T-helper 17 cell (primary cell): ENCODE results near the gene SUN5. TPM values are rescaled to one million over a fixed set of nuclear protein-coding genes. Genes with fewer than 3 reads are reported as not detected.
"Not testable (repeated sequence)": the region's sequence is repeated elsewhere in the genome, so short reads cannot be mapped to it uniquely, and the experiment has no call there.

ENCODE experiments used
- ATAC-seq: fragments of 150-1000 bp; cut with Tn5 transposase; 2 replicates; pipeline ENCODE4 v1.10.0; 2021; ENCODE audit warnings: mild to moderate bottlenecking, moderate library complexity
- DNase-seq, 3 donors: peaks; one replicate each; pipeline versions ENCODE4 v3.0.0 to v3.0.0-alpha.2; 2020 to 2021
- H3K9me3 ChIP-seq: one replicate; pipeline ENCODE4 v1.7.0; 2013; ENCODE audit warnings: low read length, mild to moderate bottlenecking; ENCODE audit not compliant: control insufficient read depth, poor library complexity, severe bottlenecking
- H3K27ac Mint-ChIP-seq: one replicate; pipeline ENCODE4 v1.8.0; 2022; ENCODE audit warnings: mild to moderate bottlenecking, moderate library complexity, mixed read lengths
- H3K27me3 Mint-ChIP-seq: one replicate; pipeline ENCODE4 v1.8.0; 2022; ENCODE audit warnings: mixed read lengths
- H3K36me3 Mint-ChIP-seq: one replicate; pipeline ENCODE4 v1.8.0; 2022; ENCODE audit warnings: low read depth, mixed read lengths
- H3K4me1 Mint-ChIP-seq: one replicate; pipeline ENCODE4 v1.8.0; 2022; ENCODE audit warnings: mild to moderate bottlenecking, mixed read lengths
- H3K4me3 Mint-ChIP-seq: one replicate; pipeline ENCODE4 v1.8.0; 2022; ENCODE audit warnings: mild to moderate bottlenecking, moderate library complexity, mixed read lengths
- total RNA-seq, 4 donors: library from RNA in 2 of 4; stranded (reverse) in 2 of 4; gene quantifications; one replicate each; pipeline ENCODE4 v1.2.3 and lab custom pipeline; 2022 to 2026

SUN5 gene
- total RNA-seq, 2 donors from 2014 or later = not detected

DNA sequence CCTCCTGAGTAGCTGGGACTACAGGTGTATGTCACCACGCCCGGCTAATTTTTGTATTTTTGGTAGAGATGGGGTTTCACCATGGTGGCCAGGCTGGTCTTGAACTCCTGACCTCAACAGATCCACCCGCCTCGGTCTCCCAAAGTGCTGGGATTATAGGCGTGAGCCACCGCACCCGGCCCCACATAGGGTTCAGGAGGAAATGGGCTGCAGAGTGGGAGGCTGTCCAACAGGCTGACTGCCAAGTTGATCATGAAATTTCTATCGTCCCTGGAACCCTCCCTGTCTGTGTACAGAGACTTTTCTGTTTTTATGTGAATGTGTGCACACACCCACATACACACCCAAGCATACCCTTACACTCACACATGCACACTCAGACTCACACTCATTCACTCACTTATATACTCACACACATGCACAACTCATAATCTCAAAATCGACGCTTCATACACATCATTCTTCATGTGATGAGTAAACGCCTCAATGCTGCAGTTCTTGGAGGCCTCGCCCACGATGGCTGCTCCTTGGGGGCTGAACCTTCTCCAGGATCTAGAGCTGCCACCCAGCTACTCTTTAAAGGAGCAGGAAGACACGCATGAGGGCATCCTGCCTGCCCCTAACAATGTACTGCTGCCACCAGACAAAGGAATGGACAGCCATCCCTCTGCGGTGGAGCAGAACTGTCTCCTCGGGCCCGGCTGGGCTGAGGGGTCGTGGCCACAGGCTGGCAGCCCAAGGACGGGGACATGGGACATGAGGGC is 35.6 kb downstream of the SUN5 start:
- ATAC-seq (no peak), DNase-seq (no peak)
- no peaks in the 10 kb centered on the region for H3K27me3 Mint-ChIP-seq
- peak overlapping the region; percentile 72 for H3K4me3 Mint-ChIP-seq
- no peak overlapping the region for H3K27ac Mint-ChIP-seq
- H3K4me1 Mint-ChIP-seq = peaks cover 48% of the 10 kb centered on the region
- no peaks in the 10 kb centered on the region for H3K36me3 Mint-ChIP-seq
- H3K9me3 ChIP-seq = no peaks in the 10 kb centered on the region

DNA sequence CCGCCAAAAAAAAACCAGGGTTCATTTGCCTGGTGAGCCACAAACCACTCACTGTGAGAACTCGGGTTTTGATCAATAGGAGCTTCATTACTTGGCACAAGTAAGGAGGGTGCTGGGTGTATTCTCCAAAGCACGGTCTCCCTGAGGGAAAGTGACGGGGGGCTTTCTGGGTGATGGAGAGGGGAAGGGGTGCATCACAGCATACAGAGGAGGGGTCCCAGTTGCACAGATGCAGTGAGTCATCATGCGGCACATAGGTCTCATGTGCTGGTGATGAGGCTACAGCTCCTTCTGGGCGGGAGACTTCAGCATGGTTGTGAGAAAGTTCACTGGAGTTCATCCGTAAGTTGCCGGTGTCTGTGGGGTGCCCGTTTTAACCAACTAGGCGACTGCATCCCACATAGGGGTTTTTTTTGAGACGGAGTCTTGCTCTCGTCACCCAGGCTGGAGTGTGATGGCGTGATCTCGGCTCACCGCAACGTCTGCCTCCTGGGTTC is 36.2 kb downstream of the SUN5 start:
- H3K9me3 ChIP-seq = no peaks in the 10 kb centered on the region
- Mint-ChIP-seq H3K27me3 (no peaks in the 10 kb centered on the region), H3K36me3 (no peaks in the 10 kb centered on the region), H3K4me3 (peak overlapping the region; percentile 72), H3K4me1 (peaks cover 49% of the 10 kb centered on the region), H3K27ac (no peak overlapping the region)
- peak; percentile 53 for ATAC-seq
- DNase-seq = peak; percentile 27 to 69 (median 56)

DNA sequence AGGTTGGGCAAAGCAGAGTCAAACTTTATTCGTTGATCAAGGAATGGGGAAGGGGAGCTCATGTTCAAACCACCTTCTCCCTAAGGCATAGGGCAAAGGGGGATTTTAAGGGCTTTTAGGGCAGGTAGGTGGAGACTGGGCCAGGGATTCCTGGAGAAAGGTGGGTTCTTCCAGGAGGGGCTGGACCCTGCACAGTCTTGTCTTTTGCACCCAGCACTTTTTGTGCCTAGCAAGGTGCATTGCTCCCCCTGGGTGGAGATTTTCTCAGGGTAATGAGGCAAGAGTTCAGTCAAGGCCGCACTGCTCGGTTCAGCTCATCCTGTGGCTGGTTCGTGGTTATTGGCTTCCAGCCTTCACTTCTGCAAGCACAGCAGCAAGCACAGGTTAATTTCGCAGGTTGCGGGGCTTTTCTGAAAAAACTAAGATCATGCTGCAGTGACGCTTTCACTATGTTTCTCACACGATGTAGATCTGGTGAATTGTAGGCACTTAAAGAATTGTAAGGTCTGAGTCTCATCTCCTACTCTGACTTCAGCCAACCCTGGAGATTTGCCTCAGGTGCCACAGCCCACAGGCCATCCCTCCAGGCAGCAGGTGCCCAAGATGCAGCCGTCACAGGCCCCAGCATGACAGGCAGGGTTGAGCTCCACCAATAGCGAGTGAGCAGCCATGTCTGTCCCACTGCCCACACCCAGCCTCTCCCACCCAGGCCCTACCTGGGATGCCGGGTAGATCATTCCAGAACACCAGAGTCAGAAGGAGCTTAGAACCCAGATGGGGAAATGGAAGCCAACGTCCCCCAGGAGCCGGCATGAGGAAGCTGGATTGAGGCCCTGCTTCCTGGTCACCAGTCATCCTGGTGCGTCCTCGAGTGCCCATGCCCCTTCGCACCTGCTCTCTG is 37.1 kb downstream of the SUN5 start:
- Mint-ChIP-seq H3K27ac (no peak overlapping the region), H3K4me1 (peaks cover 55% of the 10 kb centered on the region), H3K36me3 (no peaks in the 10 kb centered on the region), H3K4me3 (peak overlapping the region; percentile 72), H3K27me3 (no peaks in the 10 kb centered on the region)
- H3K9me3 ChIP-seq = no peaks in the 10 kb centered on the region
- DNase-seq = peak in 2 of 3 donors; percentile 55
- ATAC-seq = peak; percentile 65

DNA sequence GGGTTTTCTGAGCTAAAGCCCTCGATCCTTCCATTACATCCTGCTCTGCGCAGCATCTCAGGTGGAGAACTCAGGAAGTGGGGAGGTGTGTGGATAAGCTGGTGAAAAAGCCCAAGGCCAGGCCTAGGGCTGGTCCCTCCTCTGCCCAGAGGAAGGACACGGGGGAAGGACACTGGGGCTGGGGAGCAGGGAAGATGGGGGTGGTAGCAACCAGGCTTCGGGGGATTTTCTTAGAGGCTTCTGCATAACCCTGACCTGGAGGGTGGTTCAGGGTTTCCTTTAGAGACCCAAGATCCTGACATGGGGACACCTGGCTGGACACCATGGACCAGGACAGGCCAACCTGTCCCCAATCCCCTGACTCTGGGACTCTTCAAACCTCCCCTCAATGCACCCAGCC is 37.9 kb downstream of the SUN5 start:
- no peak for DNase-seq
- H3K36me3 Mint-ChIP-seq = no peaks in the 10 kb centered on the region
- H3K27me3 Mint-ChIP-seq = no peaks in the 10 kb centered on the region
- ATAC-seq = no peak
- no peaks in the 10 kb centered on the region for H3K9me3 ChIP-seq
- no peak overlapping the region for H3K27ac Mint-ChIP-seq
- peak overlapping the region; percentile 50 for H3K4me3 Mint-ChIP-seq
- peaks cover 62% of the 10 kb centered on the region for H3K4me1 Mint-ChIP-seq

DNA sequence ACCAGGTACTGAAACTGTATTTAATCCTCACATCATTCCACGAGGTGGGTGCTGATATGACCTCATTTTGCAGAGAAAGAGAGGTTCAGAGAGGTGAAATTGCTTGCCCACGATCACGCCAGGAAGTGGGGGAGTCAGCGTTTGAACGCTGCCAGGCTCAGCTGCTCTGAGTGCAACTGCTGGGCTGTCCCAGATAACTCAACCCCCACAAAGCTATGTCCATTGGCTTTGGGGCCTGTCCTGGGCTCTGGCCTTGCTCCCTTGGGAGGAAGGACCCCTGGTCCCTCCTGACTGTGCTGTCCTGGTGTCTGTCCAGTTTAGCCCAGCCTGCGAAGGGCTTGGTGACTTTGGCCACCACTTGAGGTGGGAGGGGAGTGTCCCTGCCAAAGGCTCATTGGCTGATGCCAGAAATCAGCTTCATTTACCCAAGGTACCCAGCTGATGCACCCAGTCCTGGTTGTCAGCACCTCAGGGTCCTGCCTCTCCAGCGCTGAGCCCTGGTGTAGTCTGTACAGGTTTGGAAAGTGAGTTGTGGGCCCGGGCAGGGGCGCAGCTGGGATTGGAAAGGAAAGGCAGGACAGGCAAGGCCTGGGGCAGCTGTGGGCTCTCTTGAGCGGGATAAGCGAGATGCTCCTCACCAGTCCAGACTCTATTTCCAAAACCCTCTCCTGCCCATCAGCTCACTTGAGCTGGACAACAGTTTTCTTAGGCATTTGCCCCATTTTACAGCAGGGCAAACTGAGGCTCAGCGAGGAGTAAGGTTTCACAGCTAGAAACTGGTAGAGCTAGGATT is 38.5 kb downstream of the SUN5 start:
- no peaks in the 10 kb centered on the region for H3K36me3 Mint-ChIP-seq
- H3K4me1 Mint-ChIP-seq = peaks cover 64% of the 10 kb centered on the region
- no peak overlapping the region for H3K27ac Mint-ChIP-seq
- no peaks in the 10 kb centered on the region for H3K27me3 Mint-ChIP-seq
- H3K4me3 Mint-ChIP-seq = peak overlapping the region; percentile 76
- H3K9me3 ChIP-seq = no peaks in the 10 kb centered on the region
- DNase-seq (peak in 1 of 3 donors; percentile 33), ATAC-seq (peak; percentile 20)

DNA sequence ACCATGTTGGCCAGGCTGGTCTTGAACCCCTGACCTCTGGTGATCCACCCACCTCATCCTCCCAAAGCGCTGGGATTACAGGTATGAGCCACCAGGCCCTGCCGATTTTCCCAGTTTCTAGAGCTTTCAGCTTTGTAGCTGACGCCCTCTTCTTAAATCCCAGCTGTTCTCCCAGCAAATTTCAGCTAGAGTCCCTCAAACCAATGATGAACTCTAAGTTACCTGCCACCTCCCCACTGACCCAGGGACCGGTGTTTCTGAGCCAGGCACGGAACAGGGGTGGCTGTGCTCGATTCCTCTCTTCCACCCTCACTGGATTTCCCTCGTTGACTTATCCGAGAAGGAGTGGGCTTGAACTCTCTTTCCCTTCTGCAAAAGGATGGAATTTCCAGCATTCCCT is 39.1 kb downstream of the SUN5 start:
- no peak for ATAC-seq
- no peak overlapping the region for H3K27ac Mint-ChIP-seq
- H3K27me3 Mint-ChIP-seq = no peaks in the 10 kb centered on the region
- no peaks in the 10 kb centered on the region for H3K36me3 Mint-ChIP-seq
- no peak for DNase-seq
- peaks cover 62% of the 10 kb centered on the region for H3K4me1 Mint-ChIP-seq
- peak overlapping the region; percentile 76 for H3K4me3 Mint-ChIP-seq
- H3K9me3 ChIP-seq = no peaks in the 10 kb centered on the region

DNA sequence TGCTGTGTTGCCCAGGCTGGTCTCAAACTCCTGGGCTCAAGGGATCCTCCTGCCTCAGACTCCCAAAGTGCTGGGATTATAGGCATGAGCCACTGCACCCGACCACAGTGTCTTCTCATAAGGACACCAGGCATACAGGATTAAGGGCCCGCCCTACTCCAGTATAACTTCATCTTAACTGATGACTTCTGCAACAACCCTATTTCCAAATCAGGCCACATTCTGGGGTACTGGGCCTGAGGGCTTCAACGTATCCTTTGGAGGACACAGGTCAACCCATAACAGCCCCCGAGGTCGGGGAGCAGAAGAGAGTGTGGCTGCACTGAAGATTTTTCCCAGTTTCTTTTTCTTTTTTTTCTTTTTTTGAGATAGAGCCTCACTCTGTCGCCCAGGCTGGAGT is 39.7 kb downstream of the SUN5 start:
- ATAC-seq = no peak
- Mint-ChIP-seq H3K4me1 (peaks cover 56% of the 10 kb centered on the region), H3K36me3 (no peaks in the 10 kb centered on the region), H3K4me3 (no peak overlapping the region), H3K27me3 (no peaks in the 10 kb centered on the region), H3K27ac (no peak overlapping the region)
- H3K9me3 ChIP-seq = no peaks in the 10 kb centered on the region
- DNase-seq = no peak

DNA sequence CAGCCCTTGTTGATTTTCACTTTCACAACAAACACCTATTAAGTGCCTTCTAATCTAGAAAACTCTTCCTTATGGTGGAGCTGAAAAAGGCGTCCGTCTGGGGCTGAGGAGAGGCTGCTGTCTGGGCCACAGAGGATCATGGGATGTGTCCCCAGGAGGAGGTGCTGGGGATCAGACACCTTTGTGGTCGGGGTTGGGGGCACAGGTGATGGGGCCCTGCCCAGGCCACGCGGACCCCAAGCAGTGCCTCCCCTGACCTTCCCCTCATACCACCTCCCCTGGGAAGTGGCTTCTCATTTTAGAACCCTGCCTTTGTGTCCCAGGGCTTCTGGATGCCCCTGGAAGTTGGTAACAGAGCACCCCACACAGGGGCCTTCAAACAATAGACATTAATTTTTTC is 41.1 kb downstream of the SUN5 start:
- Mint-ChIP-seq H3K4me3 (no peak overlapping the region), H3K36me3 (no peaks in the 10 kb centered on the region)
- DNase-seq = no peak

DNA sequence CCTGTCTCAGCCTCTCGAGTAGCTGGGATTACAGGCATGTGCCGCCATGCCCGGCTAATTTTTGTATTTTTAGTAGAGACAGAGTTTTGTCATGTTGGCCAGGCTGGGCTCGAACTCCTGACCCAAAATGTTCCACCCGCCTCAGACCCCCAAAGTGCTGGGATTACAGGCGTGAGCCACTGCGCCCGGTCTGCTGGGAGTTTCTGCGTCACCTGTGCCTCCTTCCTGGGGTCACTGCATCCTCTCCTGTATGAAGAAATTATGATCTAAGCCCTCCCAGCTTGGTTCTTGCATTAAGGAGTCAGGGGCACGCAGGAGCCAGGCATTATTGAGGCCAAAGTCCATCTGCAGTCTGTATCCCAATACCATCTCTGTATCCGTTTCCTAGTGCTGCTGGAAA is 41.6 kb downstream of the SUN5 start:
- H3K36me3 Mint-ChIP-seq, H3K27me3 Mint-ChIP-seq, H3K4me3 Mint-ChIP-seq, H3K9me3 ChIP-seq, ATAC-seq, DNase-seq: not testable (repeated sequence)
- peak overlapping the region; percentile 85 for H3K27ac Mint-ChIP-seq
- H3K4me1 Mint-ChIP-seq = peaks cover 38% of the 10 kb centered on the region

More for the DNA sequence above, 41.1 kb downstream of the SUN5 start:
- Mint-ChIP-seq H3K27ac (peak overlapping the region; percentile 85), H3K27me3 (no peaks in the 10 kb centered on the region), H3K4me1 (peaks cover 44% of the 10 kb centered on the region)
- no peak for ATAC-seq
- no peaks in the 10 kb centered on the region for H3K9me3 ChIP-seq

DNA sequence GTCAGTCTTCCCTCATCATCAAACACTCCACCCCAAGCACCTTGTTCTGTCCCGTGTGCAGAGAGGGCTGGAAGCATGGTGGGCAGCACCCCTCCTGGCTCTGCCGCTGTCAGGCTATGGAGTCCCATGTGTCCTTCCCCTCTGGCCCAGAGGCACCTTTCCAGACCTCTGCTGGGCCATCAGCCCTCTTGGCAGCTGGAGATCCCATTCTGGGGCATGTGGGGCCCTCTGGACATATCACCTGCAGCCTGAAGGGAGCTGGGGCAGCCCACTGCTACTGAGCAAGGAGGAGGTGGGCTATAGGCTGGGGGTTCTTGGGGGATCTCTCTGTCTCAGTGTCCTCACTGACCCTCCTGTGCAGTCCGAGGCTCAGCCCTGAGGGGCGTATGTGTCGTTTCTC is 42.2 kb downstream of the SUN5 start:
- DNase-seq (no peak), ATAC-seq (no peak)
- peaks cover 33% of the 10 kb centered on the region for H3K4me1 Mint-ChIP-seq
- peaks cover 4% of the 10 kb centered on the region for H3K9me3 ChIP-seq
- H3K4me3 Mint-ChIP-seq = no peak overlapping the region
- peak overlapping the region; percentile 85 for H3K27ac Mint-ChIP-seq
- H3K27me3 Mint-ChIP-seq = no peaks in the 10 kb centered on the region
- H3K36me3 Mint-ChIP-seq = no peaks in the 10 kb centered on the region

DNA sequence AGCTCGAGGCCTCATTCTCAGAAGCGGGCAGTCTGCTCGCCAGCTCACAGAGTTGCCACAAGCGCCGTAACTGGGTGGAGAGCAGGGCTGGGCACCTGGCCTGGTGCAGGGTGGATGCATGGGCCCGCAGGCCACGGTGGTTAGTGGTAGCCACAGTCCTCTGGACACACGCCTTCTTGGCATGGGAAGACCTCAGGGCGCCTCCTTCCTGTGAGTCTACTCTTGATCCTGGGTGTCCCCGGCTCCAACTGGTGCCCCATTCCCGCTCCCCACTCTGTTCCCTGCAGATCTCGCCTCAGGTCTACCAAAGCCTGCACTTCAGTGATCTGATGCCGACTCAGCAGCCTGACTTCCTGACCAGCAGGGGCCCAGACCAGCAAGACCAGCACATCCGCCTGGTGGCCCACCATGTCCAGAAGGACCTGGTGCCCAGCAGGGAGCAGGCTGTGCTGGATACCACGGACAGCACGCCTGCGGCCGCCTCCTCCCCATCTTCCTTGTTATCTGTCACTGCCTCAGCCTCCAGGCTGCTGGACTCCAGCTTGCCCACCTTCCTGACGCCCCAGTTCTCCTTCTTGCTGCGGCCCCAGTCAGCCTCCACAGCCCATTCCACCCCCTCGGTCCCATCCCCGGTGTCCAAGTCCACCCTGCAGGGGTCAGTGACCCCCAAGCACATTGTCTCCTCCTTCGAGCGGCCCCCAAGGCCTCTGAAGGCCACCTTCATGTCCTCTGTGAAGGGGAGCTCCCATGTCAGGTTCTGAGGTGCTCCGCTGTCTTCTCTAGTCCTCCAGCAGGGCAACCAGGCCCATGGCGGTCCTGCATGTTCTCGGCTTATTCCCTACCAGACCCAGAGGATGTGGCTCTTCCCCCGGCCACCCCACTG is 43.1 kb downstream of the SUN5 start:
- Mint-ChIP-seq H3K4me3 (no peak overlapping the region), H3K36me3 (peaks cover 3% of the 10 kb centered on the region), H3K4me1 (peaks cover 28% of the 10 kb centered on the region), H3K27me3 (no peaks in the 10 kb centered on the region), H3K27ac (no peak overlapping the region)
- peaks cover 8% of the 10 kb centered on the region for H3K9me3 ChIP-seq
- ATAC-seq (no peak), DNase-seq (no peak)

DNA sequence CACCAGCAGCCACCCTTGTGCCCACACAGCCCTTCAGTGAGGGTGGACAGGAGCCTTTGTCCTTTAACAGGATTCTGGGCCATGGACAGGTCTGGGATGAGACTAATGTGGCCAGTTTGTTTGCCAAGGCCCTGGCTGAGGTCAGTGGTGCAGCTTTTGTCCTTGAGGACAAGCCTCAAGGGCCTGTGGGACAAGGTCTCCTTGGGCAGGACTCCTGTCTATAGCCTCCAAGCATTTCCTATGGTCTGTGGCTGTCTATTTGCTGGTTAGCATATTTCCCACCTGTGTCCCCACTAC is 44.1 kb downstream of the SUN5 start:
- ATAC-seq = no peak
- no peaks in the 10 kb centered on the region for H3K27me3 Mint-ChIP-seq
- H3K27ac Mint-ChIP-seq = no peak overlapping the region
- no peak overlapping the region for H3K4me3 Mint-ChIP-seq
- peaks cover 8% of the 10 kb centered on the region for H3K9me3 ChIP-seq
- peaks cover 24% of the 10 kb centered on the region for H3K4me1 Mint-ChIP-seq
- no peak for DNase-seq
- peaks cover 3% of the 10 kb centered on the region for H3K36me3 Mint-ChIP-seq
